Measurements from ENCODE around the gene RXRA.

DNA sequence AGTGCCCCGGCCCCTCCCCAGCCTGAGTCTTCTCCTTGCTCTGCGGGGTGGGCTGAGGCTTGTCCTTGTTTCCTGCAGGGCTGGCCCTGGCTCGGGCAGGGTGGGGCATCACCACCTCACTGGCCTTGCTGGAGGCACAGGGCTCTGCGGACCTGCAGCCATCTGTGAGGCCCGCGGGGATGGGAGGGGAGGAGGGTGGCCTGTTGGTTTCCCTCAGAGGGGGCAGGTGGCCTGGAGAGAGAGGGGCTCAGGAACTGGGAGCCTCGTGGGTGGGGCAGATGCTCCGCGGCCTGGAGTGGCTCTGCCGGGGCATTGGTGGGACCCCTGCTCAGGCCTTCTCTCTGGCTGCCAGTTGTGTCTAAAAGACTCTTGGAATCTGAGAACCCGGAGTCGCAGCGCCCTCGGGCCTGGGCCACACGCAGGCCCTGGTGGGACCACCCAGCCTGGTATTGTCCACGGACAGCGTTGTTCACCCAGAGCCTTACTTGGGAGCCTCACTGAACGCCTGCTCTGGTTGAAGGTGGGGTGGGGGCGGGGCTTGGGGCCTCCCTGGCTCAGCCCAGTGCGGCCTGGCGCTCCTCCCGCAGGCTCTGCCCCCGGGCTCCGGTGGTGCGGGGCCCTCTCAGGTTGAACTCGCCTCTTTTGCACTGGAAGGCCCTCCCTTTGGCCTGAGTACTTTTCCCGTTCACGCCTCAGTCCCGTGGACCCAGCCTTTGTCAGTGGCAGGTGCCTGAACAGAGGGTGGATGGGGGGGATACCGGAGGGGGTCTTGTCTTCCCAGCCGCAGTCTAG is 111.3 kb downstream of the RXRA start:
- TF ChIP-seq EZH2 (IDR thresholded peaks at IDR 0.05; ENCODE audit: borderline replicate concordance, low read depth, low read length, severe bottlenecking) (no peak), POLR2AphosphoS5 (IDR thresholded peaks at IDR 0.05; ENCODE audit: insufficient read depth, low read depth, low read length) (no peak), JUN (IDR thresholded peaks at IDR 0.05; ENCODE audit: borderline replicate concordance, insufficient read depth, insufficient read length, low read depth) (no peak), POLR2A (IDR thresholded peaks at IDR 0.05; ENCODE audit: low read depth, low read length) (no peak)
- TF ChIP-seq, protein P1, sequence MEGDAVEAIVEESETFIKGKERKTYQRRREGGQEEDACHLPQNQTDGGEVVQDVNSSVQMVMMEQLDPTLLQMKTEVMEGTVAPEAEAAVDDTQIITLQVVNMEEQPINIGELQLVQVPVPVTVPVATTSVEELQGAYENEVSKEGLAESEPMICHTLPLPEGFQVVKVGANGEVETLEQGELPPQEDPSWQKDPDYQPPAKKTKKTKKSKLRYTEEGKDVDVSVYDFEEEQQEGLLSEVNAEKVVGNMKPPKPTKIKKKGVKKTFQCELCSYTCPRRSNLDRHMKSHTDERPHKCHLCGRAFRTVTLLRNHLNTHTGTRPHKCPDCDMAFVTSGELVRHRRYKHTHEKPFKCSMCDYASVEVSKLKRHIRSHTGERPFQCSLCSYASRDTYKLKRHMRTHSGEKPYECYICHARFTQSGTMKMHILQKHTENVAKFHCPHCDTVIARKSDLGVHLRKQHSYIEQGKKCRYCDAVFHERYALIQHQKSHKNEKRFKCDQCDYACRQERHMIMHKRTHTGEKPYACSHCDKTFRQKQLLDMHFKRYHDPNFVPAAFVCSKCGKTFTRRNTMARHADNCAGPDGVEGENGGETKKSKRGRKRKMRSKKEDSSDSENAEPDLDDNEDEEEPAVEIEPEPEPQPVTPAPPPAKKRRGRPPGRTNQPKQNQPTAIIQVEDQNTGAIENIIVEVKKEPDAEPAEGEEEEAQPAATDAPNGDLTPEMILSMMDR (IDR thresholded peaks at IDR 0.05; ENCODE audit: extremely low read depth in 1 of 2, insufficient read depth in 1 of 2, low read depth in 1 of 2, low read length in 2 of 2) = no peak

Measured in endothelial cell of umbilical vein (primary cell).